ENCODE data around the gene TAC1.

DNA sequence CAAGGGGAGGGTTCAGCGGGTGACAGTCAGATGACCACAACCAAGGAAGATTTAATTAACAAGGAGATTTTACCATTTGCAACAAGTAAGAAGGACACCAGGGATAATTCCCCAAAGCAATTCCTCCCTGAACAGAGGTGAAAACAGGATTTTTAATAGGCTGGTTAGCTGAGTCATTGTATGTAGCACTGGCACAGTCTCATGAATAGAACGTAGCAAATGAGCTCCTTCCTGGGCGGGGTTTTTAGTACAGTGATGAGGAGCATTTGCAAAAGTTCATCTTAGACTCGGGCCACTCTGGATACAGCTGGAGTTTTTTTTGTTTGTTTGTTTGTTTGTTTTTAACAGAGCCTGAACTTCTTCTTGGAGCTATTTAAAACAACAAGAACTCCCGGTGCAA, 39.0 kb downstream of the TAC1 start:
- TF ChIP-seq CTCF (IDR thresholded peaks at IDR 0.05 in 4 of 5, conservative IDR thresholded peaks at IDR 0.05 in 1 of 5) (no peak), POLR2A (IDR thresholded peaks at IDR 0.05) (no peak)
